Measurements from ENCODE around the gene ZNF253. TPM values are rescaled to one million over a fixed set of nuclear protein-coding genes. Genes with fewer than 3 reads are reported as not detected.
"Not testable (repeated sequence)": the region's sequence is repeated elsewhere in the genome, so short reads cannot be mapped to it uniquely, and the experiment has no call there.

ZNF253 gene
- total RNA-seq, 1 donor from 2014 or later, result 9.1 TPM

- DNase-seq, result peak; percentile 55
Measured at GRCh38 chr19:19900139-19900728, 34.6 kb downstream of the ZNF253 start.

- DNase-seq, result peak; percentile 99
Measured at GRCh38 chr19:19900729-19901444, 35.2 kb downstream of the ZNF253 start, which contains the start of gene ZNF93. Gene ZNF93, plus strand, starts transcription at chr19:19900946. Its CDS starts 143 bp downstream, at chr19:19901089.

GRCh38 chr19:19907551-19907950, 41.9 kb downstream of the ZNF253 start:
- DNase-seq, result not testable (repeated sequence)

- DNase-seq, result no peak
Measured at GRCh38 chr19:19909654-19910053, 44.0 kb downstream of the ZNF253 start.

- no peak for DNase-seq
Measured at GRCh38 chr19:19911150-19911549, 45.5 kb downstream of the ZNF253 start.

DNA sequence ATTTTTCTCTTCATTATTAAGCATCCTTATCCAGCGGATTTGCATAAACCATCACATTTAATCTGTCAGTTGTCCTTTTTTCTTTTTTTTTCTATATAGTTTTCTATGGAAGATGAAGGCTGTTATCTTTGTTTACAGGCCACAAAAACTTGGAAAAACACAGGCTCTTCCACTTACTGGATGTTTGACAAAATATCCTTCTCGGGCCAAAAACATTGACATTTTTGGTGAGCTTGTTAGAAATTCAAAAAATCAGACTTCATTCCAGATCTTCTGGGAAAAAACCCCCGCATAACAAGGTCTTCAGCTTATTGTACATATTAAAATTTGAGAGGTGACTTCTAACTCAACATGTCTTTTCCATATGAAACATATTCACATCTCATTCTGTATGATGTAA, 48.9 kb downstream of the ZNF253 start:
- DNase-seq, result no peak

- DNase-seq, result not testable (repeated sequence)
Measured at GRCh38 chr19:19930417-19930816, 64.7 kb downstream of the ZNF253 start.

- DNase-seq, result not testable (repeated sequence)
Measured at GRCh38 chr19:19933432-19934314, 68.0 kb downstream of the ZNF253 start.

DNA sequence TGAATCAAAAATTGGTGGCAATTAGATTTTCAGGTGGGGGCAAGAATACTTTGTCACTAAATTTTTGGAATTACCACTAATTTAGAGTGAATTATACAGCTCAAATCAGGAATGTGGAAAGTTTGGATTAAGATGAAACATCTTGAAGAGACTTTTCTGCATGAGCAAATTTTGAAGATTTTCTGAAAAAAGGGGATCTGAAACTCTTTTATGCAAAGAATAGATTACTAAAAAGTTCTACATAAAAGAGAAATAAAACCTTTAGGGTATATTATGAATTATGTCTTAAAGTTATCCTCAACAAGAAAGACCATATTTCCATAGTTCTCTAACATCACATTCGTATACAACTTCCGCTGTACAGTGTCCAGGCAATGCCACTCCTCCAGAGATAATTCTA, 71.7 kb downstream of the ZNF253 start:
- no peak for DNase-seq

- no peak for DNase-seq
Measured at GRCh38 chr19:19938449-19938848, 72.8 kb downstream of the ZNF253 start.

- no peak for DNase-seq
Measured at GRCh38 chr19:19943848-19944582, 78.3 kb downstream of the ZNF253 start.

Other genes with a start within 250 kb of the ZNF253 start
- 2.8 TPM for gene PBX4, start 247.2 kb upstream of the ZNF253 start, total RNA-seq
- gene LPAR2, start 237.7 kb upstream of the ZNF253 start, total RNA-seq, result 3.3 TPM
- gene GMIP, start 222.2 kb upstream of the ZNF253 start, total RNA-seq, result 8.9 TPM
- gene ATP13A1, start 202.2 kb upstream of the ZNF253 start, total RNA-seq, result 172 TPM
- gene ZNF101, start 197.0 kb upstream of the ZNF253 start, total RNA-seq, result 7.0 TPM
- 12.9 TPM for gene ZNF14, start 132.8 kb upstream of the ZNF253 start, total RNA-seq
- gene ZNF506, start 44.1 kb upstream of the ZNF253 start, total RNA-seq, result 31.9 TPM
- 12.3 TPM for gene ZNF93, start 35.1 kb downstream of the ZNF253 start, total RNA-seq
- 6.4 TPM for gene ZNF682, start 173.6 kb downstream of the ZNF253 start, total RNA-seq
- gene ZNF90, start 212.1 kb downstream of the ZNF253 start, total RNA-seq, result 4.1 TPM